H9 (cell line): ENCODE measurements around the gene FMN1. TPM values are rescaled to one million over a fixed set of nuclear protein-coding genes. Genes with fewer than 3 reads are reported as not detected.

Experiments
- DNase-seq: peaks from one replicate; pipeline ENCODE4 v3.0.0-alpha.2; 2017
- H2AFZ ChIP-seq: one replicate; pipeline ENCODE4 v1.6.1; 2013; ENCODE audit warnings: mild to moderate bottlenecking, low read length, control low read depth, moderate library complexity
- H2AK5ac ChIP-seq: 2 replicates; pipeline ENCODE4 v1.6.1; 2013; ENCODE audit warnings: low read length, control low read depth, mixed read lengths; ENCODE audit not compliant: insufficient read length
- H2BK120ac ChIP-seq: one replicate; pipeline ENCODE4 v1.6.1; 2013; ENCODE audit warnings: low read depth, mild to moderate bottlenecking, low read length, control low read depth, inconsistent platforms; ENCODE audit not compliant: poor library complexity, severe bottlenecking
- H2BK12ac ChIP-seq: 2 replicates; pipeline ENCODE4 v1.6.1; 2013; ENCODE audit warnings: low read length, control low read depth, mixed read lengths, low read depth; ENCODE audit not compliant: insufficient read length
- H2BK15ac ChIP-seq: 2 replicates; pipeline ENCODE4 v1.6.1; 2013; ENCODE audit warnings: low read depth, low read length, control low read depth
- H2BK20ac ChIP-seq: one replicate; pipeline ENCODE4 v1.6.1; 2013; ENCODE audit warnings: low read depth, mild to moderate bottlenecking, low read length, control low read depth, inconsistent platforms; ENCODE audit not compliant: poor library complexity, severe bottlenecking
- H2BK5ac ChIP-seq: 2 replicates; pipeline ENCODE4 v1.6.1; 2013; ENCODE audit warnings: low read length, control low read depth, mixed read lengths; ENCODE audit not compliant: insufficient read length
- H3K14ac ChIP-seq: 2 replicates; pipeline ENCODE4 v1.6.1; 2013; ENCODE audit warnings: low read length, control low read depth; ENCODE audit not compliant: insufficient read depth
- H3K18ac ChIP-seq: 2 replicates; pipeline ENCODE4 v1.6.1; 2013; ENCODE audit warnings: low read depth, mild to moderate bottlenecking, mixed read lengths, low read length, control low read depth; ENCODE audit not compliant: insufficient read length
- H3K23ac ChIP-seq: 2 replicates; pipeline ENCODE4 v1.6.1; 2013; ENCODE audit warnings: low read length, control low read depth, mixed read lengths, low read depth; ENCODE audit not compliant: insufficient read length
- H3K23me2 ChIP-seq: 2 replicates; pipeline ENCODE4 v1.6.1; 2013; ENCODE audit warnings: low read depth, mild to moderate bottlenecking, mixed read lengths, low read length, control low read depth; ENCODE audit not compliant: insufficient read length, poor library complexity, severe bottlenecking
- H3K27ac ChIP-seq: 2 replicates; pipeline ENCODE4 v1.5.1; 2013; ENCODE audit warnings: low read length, control low read depth, mixed read lengths, low read depth; ENCODE audit not compliant: insufficient read length
- H3K27me3 ChIP-seq: 2 replicates; pipeline ENCODE4 v1.6.1; 2013; ENCODE audit warnings: low read length, control low read depth, inconsistent platforms; ENCODE audit not compliant: insufficient read depth
- H3K4ac ChIP-seq: 2 replicates; pipeline ENCODE4 v1.6.1; 2013; ENCODE audit warnings: low read depth, mild to moderate bottlenecking, control low read depth, inconsistent platforms, low read length, moderate library complexity
- H3K4me1 ChIP-seq: 2 replicates; pipeline ENCODE4 v1.6.1; 2013; ENCODE audit warnings: low read length, control low read depth, inconsistent platforms; ENCODE audit not compliant: insufficient read depth
- H3K4me2 ChIP-seq: 2 replicates; pipeline ENCODE4 v1.6.1; 2013; ENCODE audit warnings: low read length, control low read depth, mixed read lengths; ENCODE audit not compliant: insufficient read length, insufficient read depth
- H3K56ac ChIP-seq: 2 replicates; pipeline ENCODE4 v1.6.1; 2013; ENCODE audit warnings: low read depth, mild to moderate bottlenecking, mixed read lengths, low read length, control low read depth; ENCODE audit not compliant: insufficient read length
- H3K79me1 ChIP-seq: 2 replicates; pipeline ENCODE4 v1.6.1; 2013; ENCODE audit warnings: low read depth, mild to moderate bottlenecking, moderate library complexity, low read length, control low read depth, inconsistent platforms; ENCODE audit not compliant: insufficient read depth, poor library complexity, severe bottlenecking
- H3K79me2 ChIP-seq: 2 replicates; pipeline ENCODE4 v1.6.1; 2013; ENCODE audit warnings: low read length, control low read depth, inconsistent platforms; ENCODE audit not compliant: insufficient read depth
- H3K9ac ChIP-seq: 2 replicates; pipeline ENCODE4 v1.6.1; 2013; ENCODE audit warnings: low read length, control low read depth, mixed read lengths; ENCODE audit not compliant: insufficient read length; ENCODE audit errors: extremely low read depth
- H3K9me3 ChIP-seq: one replicate; pipeline ENCODE4 v1.6.1; 2013; ENCODE audit warnings: low read depth, low read length, inconsistent platforms; ENCODE audit not compliant: control insufficient read depth
- H3T11ph ChIP-seq: one replicate; pipeline ENCODE4 v1.6.1; 2013; ENCODE audit warnings: mild to moderate bottlenecking, low read length, control low read depth, inconsistent platforms
- H4K20me1 ChIP-seq: one replicate; pipeline ENCODE4 v1.6.1; 2013; ENCODE audit not compliant: control insufficient read depth, insufficient read length, insufficient read depth
- H4K5ac ChIP-seq: 2 replicates; pipeline ENCODE4 v1.6.1; 2013; ENCODE audit warnings: low read depth, mild to moderate bottlenecking, mixed read lengths, low read length, control low read depth; ENCODE audit not compliant: insufficient read length
- H4K8ac ChIP-seq: replicated peaks from 2 replicates; pipeline ENCODE4 v1.6.1; 2013; ENCODE audit warnings: low read length, control low read depth, mixed read lengths, low read depth; ENCODE audit not compliant: insufficient read length
- H4K91ac ChIP-seq: 2 replicates; pipeline ENCODE4 v1.6.1; 2013; ENCODE audit warnings: low read depth, mild to moderate bottlenecking, moderate library complexity, mixed read lengths, low read length, control low read depth; ENCODE audit not compliant: insufficient read length
- H3K27ac Mint-ChIP-seq, 3 experiments: 2 replicates in 2 of 3; 3 replicates in 1 of 3; pipeline ENCODE4 v1.8.0; 2020 to 2021; ENCODE audit warnings: mixed read lengths in 3 of 3, mild to moderate bottlenecking in 1 of 3, moderate library complexity in 1 of 3
- H3K27me3 Mint-ChIP-seq: 2 replicates; pipeline ENCODE4 v1.8.0; 2021; ENCODE audit warnings: low read depth, mild to moderate bottlenecking, moderate library complexity, mixed read lengths
- H3K36me3 Mint-ChIP-seq, 3 experiments: 2 replicates in 2 of 3; 3 replicates in 1 of 3; pipeline ENCODE4 v1.8.0; 2020 to 2021; ENCODE audit warnings: low read depth in 3 of 3, mixed read lengths in 3 of 3; ENCODE audit not compliant: insufficient read depth in 1 of 3
- H3K4me1 Mint-ChIP-seq, 2 experiments: 2 replicates each; pipeline ENCODE4 v1.8.0; 2020; ENCODE audit warnings: mixed read lengths in 2 of 2
- H3K4me3 Mint-ChIP-seq, 2 experiments: 2 replicates in 1 of 2; 3 replicates in 1 of 2; pipeline ENCODE4 v1.8.0; 2020 to 2021; ENCODE audit warnings: mild to moderate bottlenecking in 2 of 2, mixed read lengths in 2 of 2, moderate library complexity in 1 of 2
- H3K9me3 Mint-ChIP-seq, 2 experiments: 2 replicates in 1 of 2; 3 replicates in 1 of 2; pipeline ENCODE4 v1.8.0; 2020; ENCODE audit warnings: mild to moderate bottlenecking in 2 of 2, mixed read lengths in 2 of 2, moderate library complexity in 1 of 2
- WGBS: extraction: QIAGEN DNeasy Blood & Tissue Kit; methylation state at CpG from one replicate; pipeline ENCODE4 v1.1.7; 2013; ENCODE audit warnings: missing lambda C conversion rate, low lambda C conversion rate, mixed read lengths; ENCODE audit not compliant: insufficient read length; ENCODE audit errors: extremely low coverage; 5-methylcytosine and 5-hydroxymethylcytosine counted together
- total RNA-seq: library from RNA; stranded (reverse); gene quantifications from 2 replicates; pipeline ENCODE4 v1.2.1, GENCODE V29; 2021
- TF ChIP-seq, protein P1 (sequence below): fragments of 200-600 bp; sonication (generic); conservative IDR thresholded peaks from 3 replicates; pipeline ENCODE4 v1.8.0; 2021; ENCODE audit warnings: antibody characterized with exemption, mild to moderate bottlenecking

The FMN1 gene
- total RNA-seq, 1 experiment from 2014 or later: 1.9 TPM

DNA sequence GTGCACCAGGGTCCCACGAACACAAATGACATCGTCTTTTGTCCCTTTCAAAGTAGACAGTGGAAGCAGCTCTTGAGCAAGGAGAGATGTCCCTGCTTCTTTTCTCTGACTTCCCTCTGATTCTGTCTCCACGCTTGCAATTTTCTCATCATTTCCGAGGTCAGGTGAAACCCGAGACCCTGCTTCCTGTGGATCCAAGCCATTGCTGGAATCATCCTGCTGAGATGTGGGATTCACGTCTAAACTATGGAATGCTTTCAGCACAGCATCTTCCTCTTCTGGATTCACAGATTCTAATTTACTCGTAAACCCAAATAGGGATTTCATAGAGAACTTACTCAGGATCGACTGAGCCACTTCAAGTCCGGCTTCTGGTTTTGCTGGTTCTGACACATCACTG lies 127.1 kb downstream of the FMN1 start:
- H3K56ac ChIP-seq: no peak overlapping the region
- peak overlapping the region; percentile 66 for H3K4me2 ChIP-seq
- no CpG with 5 or more reads among the region's 9 CpGs for WGBS
- Mint-ChIP-seq H3K36me3 (peaks cover 0 to 1% (median 0%) of the 10 kb centered on the region in 3 experiments; a peak in 2 of 7 replicates), H3K27ac (peak overlapping the region in 1 of 3 experiments; percentile 96; a peak in 4 of 7 replicates), H3K4me3 (peak overlapping the region in 1 of 2 experiments; percentile 64; a peak in 2 of 5 replicates), H3K27me3 (peaks cover 10% of the 10 kb centered on the region), H3K9me3 (no peaks in the 10 kb centered on the region), H3K4me1 (peaks cover 28 to 43% of the 10 kb centered on the region in 2 experiments)
- H2AK5ac ChIP-seq: peak overlapping the region; percentile 7
- H3K4me1 ChIP-seq: peaks cover 23% of the 10 kb centered on the region
- H3K9ac ChIP-seq: no peak overlapping the region
- no peak overlapping the region for H3T11ph ChIP-seq
- DNase-seq: no peak
- H4K20me1 ChIP-seq: no peaks in the 10 kb centered on the region
- no peak overlapping the region for H2BK120ac ChIP-seq
- H3K27ac ChIP-seq: peak overlapping the region; percentile 56
- H2BK20ac ChIP-seq: no peak overlapping the region
- no peak overlapping the region for H2AFZ ChIP-seq
- H4K8ac ChIP-seq: no peak overlapping the region
- H2BK5ac ChIP-seq: no peak overlapping the region
- TF ChIP-seq, protein P1, sequence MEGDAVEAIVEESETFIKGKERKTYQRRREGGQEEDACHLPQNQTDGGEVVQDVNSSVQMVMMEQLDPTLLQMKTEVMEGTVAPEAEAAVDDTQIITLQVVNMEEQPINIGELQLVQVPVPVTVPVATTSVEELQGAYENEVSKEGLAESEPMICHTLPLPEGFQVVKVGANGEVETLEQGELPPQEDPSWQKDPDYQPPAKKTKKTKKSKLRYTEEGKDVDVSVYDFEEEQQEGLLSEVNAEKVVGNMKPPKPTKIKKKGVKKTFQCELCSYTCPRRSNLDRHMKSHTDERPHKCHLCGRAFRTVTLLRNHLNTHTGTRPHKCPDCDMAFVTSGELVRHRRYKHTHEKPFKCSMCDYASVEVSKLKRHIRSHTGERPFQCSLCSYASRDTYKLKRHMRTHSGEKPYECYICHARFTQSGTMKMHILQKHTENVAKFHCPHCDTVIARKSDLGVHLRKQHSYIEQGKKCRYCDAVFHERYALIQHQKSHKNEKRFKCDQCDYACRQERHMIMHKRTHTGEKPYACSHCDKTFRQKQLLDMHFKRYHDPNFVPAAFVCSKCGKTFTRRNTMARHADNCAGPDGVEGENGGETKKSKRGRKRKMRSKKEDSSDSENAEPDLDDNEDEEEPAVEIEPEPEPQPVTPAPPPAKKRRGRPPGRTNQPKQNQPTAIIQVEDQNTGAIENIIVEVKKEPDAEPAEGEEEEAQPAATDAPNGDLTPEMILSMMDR: no peak
- no peak overlapping the region for H2BK12ac ChIP-seq
- H4K91ac ChIP-seq: no peak overlapping the region
- H4K5ac ChIP-seq: no peak overlapping the region
- H3K23me2 ChIP-seq: peaks cover 6% of the 10 kb centered on the region
- no peak overlapping the region for H2BK15ac ChIP-seq
- H3K9me3 ChIP-seq: no peaks in the 10 kb centered on the region
- no peaks in the 10 kb centered on the region for H3K79me2 ChIP-seq
- no peaks in the 10 kb centered on the region for H3K79me1 ChIP-seq
- H3K23ac ChIP-seq: no peak overlapping the region
- no peak overlapping the region for H3K18ac ChIP-seq
- H3K4ac ChIP-seq: no peak overlapping the region
- no peaks in the 10 kb centered on the region for H3K27me3 ChIP-seq
- no peak overlapping the region for H3K14ac ChIP-seq
